Body of pancreas (tissue), 4 donors: ENCODE data around the gene KNTC1. TPM values are rescaled to one million over a fixed set of nuclear protein-coding genes. Genes with fewer than 3 reads are reported as not detected.

Experiments
- ATAC-seq: fragments of 150-250 bp; one replicate; pipeline ENCODE4 v1.9.1; 2016
- DNase-seq, 4 donors: peaks; one replicate each; pipeline ENCODE4 v3.0.0-alpha.2; 2019
- H3K27ac ChIP-seq, 4 donors: fragments of 200-600 bp; sonication (generic); 1 replicate in 3 of 4; 2 replicates in 1 of 4; pipeline versions ENCODE4 v1.5.1 to v1.6.1; 2016 to 2019; ENCODE audit warnings: mild to moderate bottlenecking in 1 of 4, mixed read lengths in 1 of 4, moderate library complexity in 1 of 4
- H3K27me3 ChIP-seq, 2 donors: fragments of 200-600 bp; sonication (generic); one replicate each; pipeline ENCODE4 v1.6.0; 2016; ENCODE audit warnings: mild to moderate bottlenecking in 1 of 2
- H3K36me3 ChIP-seq, 2 donors: fragments of 200-600 bp; sonication (generic); replicated peaks in 1 of 2; 2 replicates each; pipeline ENCODE4 v1.5.1; 2016; ENCODE audit warnings: low read depth in 2 of 2; ENCODE audit not compliant: insufficient read depth in 1 of 2
- H3K4me1 ChIP-seq: fragments of 200-600 bp; sonication (generic); one replicate; pipeline ENCODE4 v1.6.0; 2016
- H3K4me3 ChIP-seq, 2 donors: fragments of 200-600 bp; sonication (generic); 1 replicate in 1 of 2; 2 replicates in 1 of 2; pipeline ENCODE4 v1.5.1; 2016 to 2019
- H3K9me3 ChIP-seq, 3 donors: fragments of 200-600 bp; sonication (generic); 1 replicate in 2 of 3; 2 replicates in 1 of 3; pipeline ENCODE4 v1.5.1; 2016
- POLR2A ChIP-seq, 3 donors: fragments of 450-650 bp; IDR thresholded peaks; one replicate each; pipeline ENCODE4 v1.6.1; 2016; ENCODE audit warnings: antibody characterized with exemption in 3 of 3, mild to moderate bottlenecking in 2 of 3
- WGBS, 2 donors: methylation state at CpG; one replicate each; pipeline ENCODE4 v1.1.5; 2017; 5-methylcytosine and 5-hydroxymethylcytosine counted together
- intact Hi-C: fragments of 100-400 bp; cut with DNase I; formaldehyde crosslinking; loops from one replicate; pipeline ENCODE4 v1.15.1; 2023
- total RNA-seq, 2 donors: library from RNA; depleted of rRNA; stranded (reverse); fragments of >200 nt; gene quantifications; one replicate each; pipeline ENCODE4 v1.1.0, GENCODE V29; 2016
- TF ChIP-seq, protein P1 (sequence below), 7 experiments: fragments of 450-650 bp in 4 of 7; fragments of 200-600 bp in 3 of 7; sonication (generic) in 3 of 7; IDR thresholded peaks; one replicate each; pipeline ENCODE4 v1.5.1; 2016 to 2019; ENCODE audit warnings: antibody characterized with exemption in 7 of 7

The KNTC1 gene
- total RNA-seq, 2 donors from 2014 or later: 6.6 to 8.3 TPM

DNA sequence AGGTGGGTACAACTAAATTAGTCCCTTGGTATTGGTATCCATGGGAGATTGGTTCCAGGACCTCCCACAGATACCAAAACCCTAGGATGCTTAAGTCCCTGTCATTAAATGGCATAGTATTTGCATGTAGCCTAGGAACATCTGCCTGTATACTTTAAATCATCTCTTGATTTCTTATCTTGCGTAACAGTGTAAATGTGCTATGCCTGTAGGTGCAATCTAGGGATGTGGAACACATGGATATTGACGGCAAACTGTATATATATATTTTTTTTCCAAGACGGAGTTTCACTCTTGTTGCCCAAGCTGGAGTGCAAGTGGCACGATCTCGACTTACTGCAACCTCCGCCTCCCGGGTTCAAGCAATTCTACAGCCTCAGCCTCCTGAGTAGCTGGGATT is 1.5 kb downstream of the KNTC1 start:
- 92 to 94% methylated on average over 7 of the region's 7 CpGs for WGBS, 2 donors
- DNase-seq (no peak), ATAC-seq (no peak)
- Histone ChIP-seq H3K27me3 (no peaks in the 10 kb centered on the region), H3K4me3 (no peak overlapping the region), H3K4me1 (peaks cover 28% of the 10 kb centered on the region), H3K36me3 (no peaks in the 10 kb centered on the region), H3K27ac (no peak overlapping the region), H3K9me3 (no peaks in the 10 kb centered on the region)
- TF ChIP-seq, protein P1, sequence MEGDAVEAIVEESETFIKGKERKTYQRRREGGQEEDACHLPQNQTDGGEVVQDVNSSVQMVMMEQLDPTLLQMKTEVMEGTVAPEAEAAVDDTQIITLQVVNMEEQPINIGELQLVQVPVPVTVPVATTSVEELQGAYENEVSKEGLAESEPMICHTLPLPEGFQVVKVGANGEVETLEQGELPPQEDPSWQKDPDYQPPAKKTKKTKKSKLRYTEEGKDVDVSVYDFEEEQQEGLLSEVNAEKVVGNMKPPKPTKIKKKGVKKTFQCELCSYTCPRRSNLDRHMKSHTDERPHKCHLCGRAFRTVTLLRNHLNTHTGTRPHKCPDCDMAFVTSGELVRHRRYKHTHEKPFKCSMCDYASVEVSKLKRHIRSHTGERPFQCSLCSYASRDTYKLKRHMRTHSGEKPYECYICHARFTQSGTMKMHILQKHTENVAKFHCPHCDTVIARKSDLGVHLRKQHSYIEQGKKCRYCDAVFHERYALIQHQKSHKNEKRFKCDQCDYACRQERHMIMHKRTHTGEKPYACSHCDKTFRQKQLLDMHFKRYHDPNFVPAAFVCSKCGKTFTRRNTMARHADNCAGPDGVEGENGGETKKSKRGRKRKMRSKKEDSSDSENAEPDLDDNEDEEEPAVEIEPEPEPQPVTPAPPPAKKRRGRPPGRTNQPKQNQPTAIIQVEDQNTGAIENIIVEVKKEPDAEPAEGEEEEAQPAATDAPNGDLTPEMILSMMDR (IDR thresholded peaks at IDR 0.05): no peak
- TF ChIP-seq POLR2A (IDR thresholded peaks at IDR 0.05): no peak
- intact Hi-C loops: no loop called here

DNA sequence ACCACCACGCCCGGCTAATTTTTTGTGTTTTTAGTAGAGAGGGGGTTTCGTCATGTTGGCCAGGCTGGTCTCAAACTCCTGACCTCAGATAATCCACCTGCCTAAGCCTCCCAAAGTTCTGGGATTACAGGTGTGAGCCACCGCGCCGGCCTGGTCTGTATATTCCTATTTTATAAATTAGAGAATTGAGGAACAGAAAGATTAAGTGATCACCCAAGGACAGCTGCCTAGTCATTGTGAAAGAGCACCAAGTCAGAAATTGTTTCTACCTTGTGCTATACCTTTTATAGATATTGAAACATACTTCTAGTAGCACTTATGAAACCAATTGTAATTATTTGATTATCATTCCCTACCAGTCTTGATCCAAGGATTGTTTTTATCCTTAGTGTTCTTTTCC is 1.9 kb downstream of the KNTC1 start:
- Histone ChIP-seq H3K27ac (no peak overlapping the region), H3K9me3 (no peaks in the 10 kb centered on the region), H3K4me1 (peaks cover 24% of the 10 kb centered on the region), H3K27me3 (no peaks in the 10 kb centered on the region), H3K4me3 (no peak overlapping the region), H3K36me3 (no peaks in the 10 kb centered on the region)
- intact Hi-C loops: no loop called here
- 95 to 100% methylated on average over 6 of the region's 6 CpGs for WGBS, 2 donors
- ATAC-seq: no peak
- no peak for DNase-seq
- no peak for TF ChIP-seq POLR2A (IDR thresholded peaks at IDR 0.05)
- TF ChIP-seq, protein P1 (IDR thresholded peaks at IDR 0.05): no peak

DNA sequence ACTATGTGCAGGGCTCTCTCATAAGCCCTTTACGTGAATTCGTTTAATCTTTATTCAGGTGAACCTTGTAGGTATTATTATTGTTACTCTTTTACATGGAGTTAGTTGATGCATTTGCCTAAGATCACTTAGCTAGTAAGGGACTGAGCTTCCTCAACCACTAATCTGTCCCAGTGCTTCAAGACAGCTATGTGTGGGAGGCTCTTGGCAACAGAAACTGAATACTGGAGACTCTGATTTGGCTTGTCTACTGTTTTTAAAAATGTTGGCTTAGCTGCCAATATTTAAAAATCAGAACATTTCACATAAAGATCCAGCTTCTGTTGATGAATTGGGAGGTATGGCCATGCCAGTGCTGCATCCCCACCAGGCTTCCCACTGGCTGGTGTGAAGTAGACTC is 6.8 kb downstream of the KNTC1 start:
- WGBS, 2 donors: 89 to 97% methylated on average over 2 of the region's 2 CpGs
- no peaks in the 10 kb centered on the region for H3K36me3 ChIP-seq
- no peaks in the 10 kb centered on the region for H3K9me3 ChIP-seq
- DNase-seq: no peak
- H3K4me1 ChIP-seq: peaks cover 4% of the 10 kb centered on the region
- H3K4me3 ChIP-seq: no peak overlapping the region
- intact Hi-C loops: no loop called here
- ATAC-seq: no peak
- no peaks in the 10 kb centered on the region for H3K27me3 ChIP-seq
- TF ChIP-seq POLR2A (IDR thresholded peaks at IDR 0.05): no peak
- H3K27ac ChIP-seq: no peak overlapping the region

DNA sequence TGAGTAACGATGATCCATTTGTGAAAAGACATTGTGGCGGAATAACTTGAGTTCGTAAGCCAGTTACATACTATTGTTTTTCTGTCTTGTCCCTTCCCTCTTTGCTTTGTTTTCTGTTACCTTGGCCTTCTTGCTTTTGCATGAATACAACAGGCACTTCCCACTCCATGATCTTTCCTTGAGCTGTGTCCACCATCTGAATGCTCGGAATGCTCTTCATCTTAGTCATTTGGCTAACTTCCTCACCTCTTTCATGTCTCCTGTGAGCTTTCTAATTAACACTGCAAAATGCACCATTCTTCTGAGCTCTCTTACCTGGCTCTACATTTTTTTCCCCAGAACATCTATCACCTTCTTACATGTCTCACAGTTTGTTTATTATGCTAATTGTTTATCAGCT is 10.0 kb downstream of the KNTC1 start:
- intact Hi-C loops: no loop called here
- TF ChIP-seq, protein P1 (IDR thresholded peaks at IDR 0.05): no peak
- no peak for TF ChIP-seq POLR2A (IDR thresholded peaks at IDR 0.05)
- 97 to 98% methylated on average over 4 of the region's 4 CpGs for WGBS, 2 donors
- Histone ChIP-seq H3K27ac (no peak overlapping the region), H3K36me3 (no peaks in the 10 kb centered on the region), H3K27me3 (no peaks in the 10 kb centered on the region), H3K4me1 (peaks cover 8% of the 10 kb centered on the region), H3K4me3 (no peak overlapping the region), H3K9me3 (no peaks in the 10 kb centered on the region)
- ATAC-seq (no peak), DNase-seq (no peak)

DNA sequence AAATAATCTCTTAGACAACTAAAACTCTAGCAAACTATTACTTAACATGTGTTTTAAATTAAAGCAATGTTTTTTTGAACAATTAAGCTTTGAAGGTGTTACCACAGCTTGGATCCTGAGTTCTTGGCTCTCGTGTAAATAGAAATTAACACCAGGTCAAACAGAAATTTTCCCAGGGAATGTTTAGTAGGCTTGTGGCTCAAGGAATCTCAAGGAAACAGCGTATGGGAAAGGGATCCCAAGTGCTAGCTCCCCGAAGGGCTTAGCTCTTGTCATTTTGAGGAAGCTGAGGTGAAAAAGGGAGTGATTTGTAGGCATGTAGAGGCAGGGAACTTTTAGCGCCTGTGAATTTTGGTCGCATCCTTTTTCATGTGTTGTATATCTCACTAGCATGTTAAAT is 11.4 kb downstream of the KNTC1 start:
- 37 to 43% methylated on average over 5 of the region's 5 CpGs for WGBS, 2 donors
- Histone ChIP-seq H3K4me1 (peaks cover 8% of the 10 kb centered on the region), H3K4me3 (no peak overlapping the region), H3K27me3 (no peaks in the 10 kb centered on the region), H3K9me3 (no peaks in the 10 kb centered on the region), H3K36me3 (no peaks in the 10 kb centered on the region), H3K27ac (peak overlapping the region in 3 of 4 donors; percentile 6 to 57 (median 39))
- peak in 1 of 4 donors; percentile 14 for DNase-seq
- no peak for TF ChIP-seq POLR2A (IDR thresholded peaks at IDR 0.05)
- TF ChIP-seq, protein P1 (IDR thresholded peaks at IDR 0.05): no peak
- intact Hi-C loops: no loop called here
- no peak for ATAC-seq
